Measurements from ENCODE around the gene CELA3A. TPM values are rescaled to one million over a fixed set of nuclear protein-coding genes. Genes with fewer than 3 reads are reported as not detected.

Gene CELA3A
- total and polyA plus RNA-seq, 4 donors: 0.06 to 0.23 TPM; not detected in 2

DNA sequence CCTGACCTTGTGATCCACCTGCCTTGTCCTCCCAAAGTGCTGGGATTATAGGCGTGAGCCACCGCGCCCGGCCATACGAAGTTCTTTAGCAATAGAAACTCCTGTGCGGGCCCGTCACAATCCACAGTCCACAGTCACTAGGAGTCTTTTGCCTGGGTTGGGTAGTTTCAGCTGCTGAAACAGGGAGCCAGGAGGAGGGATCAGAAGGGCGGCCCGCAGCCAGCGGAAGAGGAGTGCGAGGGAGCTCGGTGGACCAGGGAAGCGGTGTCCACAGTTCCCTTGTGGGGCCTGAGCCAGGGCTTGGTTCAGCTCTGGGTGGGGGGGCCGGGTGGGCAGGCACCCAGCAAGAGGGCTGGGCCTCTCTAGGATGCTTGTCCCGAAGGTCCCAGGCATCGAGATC lies 46.4 kb upstream of the CELA3A start:
- no peak overlapping the region for H3K27ac ChIP-seq (ENCODE audit: low read depth in 1 of 2, low read length in 2 of 2)

DNA sequence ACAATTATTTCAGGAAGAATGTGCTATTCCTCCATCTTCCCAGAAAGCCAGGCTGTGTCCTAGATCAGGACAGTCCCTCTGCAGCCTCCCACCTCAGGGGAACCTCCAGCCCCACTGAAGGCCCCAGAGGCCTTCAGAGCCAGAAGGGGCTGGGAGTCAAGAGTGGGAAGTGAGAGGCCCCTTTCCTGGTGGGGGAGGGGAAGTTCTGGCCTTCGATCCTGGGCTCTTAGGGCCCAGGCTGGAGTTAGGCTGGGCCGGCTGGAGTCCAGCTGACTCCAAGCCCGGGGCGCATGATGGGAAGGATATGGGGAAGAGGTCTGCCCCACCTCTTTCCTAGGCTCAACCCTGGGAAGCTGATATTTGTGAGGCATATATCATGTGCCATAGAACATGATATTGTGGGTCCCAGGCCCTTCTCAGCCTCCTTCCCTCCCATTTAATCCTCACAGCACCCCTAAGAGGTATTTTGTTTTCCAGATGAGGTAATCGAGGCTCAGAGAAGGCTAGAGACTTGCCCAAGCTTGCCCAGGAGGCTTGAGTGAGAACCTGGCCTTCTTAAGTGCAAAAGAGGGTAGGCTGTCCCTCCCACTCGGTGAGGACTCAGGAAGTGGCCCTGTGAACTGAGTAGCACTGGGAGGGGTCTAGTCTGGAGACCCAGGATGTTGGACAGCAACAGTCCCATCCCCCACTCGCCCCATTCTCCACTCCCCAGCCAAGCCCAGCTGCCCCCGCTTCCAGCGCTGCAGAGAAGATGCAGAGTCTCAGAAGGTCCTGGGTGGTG lies 45.8 kb upstream of the CELA3A start:
- Histone ChIP-seq H3K36me3 (ENCODE audit: control insufficient read depth in 4 of 4, insufficient read depth in 3 of 4, low read depth in 1 of 4, low read length in 3 of 4) (no peaks in the 10 kb centered on the region), H3K27me3 (ENCODE audit: control insufficient read depth in 4 of 4, insufficient read depth in 4 of 4, low read length in 3 of 4) (no peaks in the 10 kb centered on the region), H3K9ac (ENCODE audit: low read depth in 1 of 2, low read length in 2 of 2) (no peak overlapping the region), H3K4me3 (ENCODE audit: low read depth in 1 of 3, low read length in 3 of 3) (no peak overlapping the region), H3K27ac (ENCODE audit: low read depth in 1 of 2, low read length in 2 of 2) (no peak overlapping the region), H3K4me1 (ENCODE audit: control insufficient read depth in 4 of 4, insufficient read depth in 4 of 4, low read length in 3 of 4) (peaks cover 0 to 8% (median 0%) of the 10 kb centered on the region in 4 donors), H3K9me3 (ENCODE audit: control insufficient read depth in 4 of 4, low read length in 3 of 4) (no peaks in the 10 kb centered on the region)
- WGBS: 76% methylated on average over 9 of the region's 9 CpGs
- DNase-seq (ENCODE audit: low spot score): no peak
- TF ChIP-seq FOXA1 (IDR thresholded peaks at IDR 0.05) (no peak), GABPA (IDR thresholded peaks at IDR 0.05 in 1 of 2, conservative IDR thresholded peaks at IDR 0.05 in 1 of 2) (no peak), JUND (IDR thresholded peaks at IDR 0.05) (no peak), RAD21 (IDR thresholded peaks at IDR 0.05) (no peak), NR2F2 (IDR thresholded peaks at IDR 0.05) (no peak), TAF1 (conservative IDR thresholded peaks at IDR 0.05) (no peak), HNF4G (IDR thresholded peaks at IDR 0.05) (no peak), EGR1 (IDR thresholded peaks at IDR 0.05; ENCODE audit: low read depth in 2 of 2) (no peak), HNF4A (conservative IDR thresholded peaks at IDR 0.05) (no peak), FOXA2 (IDR thresholded peaks at IDR 0.05) (no peak), RXRA (IDR thresholded peaks at IDR 0.05) (no peak)
- TF ChIP-seq, protein P1, sequence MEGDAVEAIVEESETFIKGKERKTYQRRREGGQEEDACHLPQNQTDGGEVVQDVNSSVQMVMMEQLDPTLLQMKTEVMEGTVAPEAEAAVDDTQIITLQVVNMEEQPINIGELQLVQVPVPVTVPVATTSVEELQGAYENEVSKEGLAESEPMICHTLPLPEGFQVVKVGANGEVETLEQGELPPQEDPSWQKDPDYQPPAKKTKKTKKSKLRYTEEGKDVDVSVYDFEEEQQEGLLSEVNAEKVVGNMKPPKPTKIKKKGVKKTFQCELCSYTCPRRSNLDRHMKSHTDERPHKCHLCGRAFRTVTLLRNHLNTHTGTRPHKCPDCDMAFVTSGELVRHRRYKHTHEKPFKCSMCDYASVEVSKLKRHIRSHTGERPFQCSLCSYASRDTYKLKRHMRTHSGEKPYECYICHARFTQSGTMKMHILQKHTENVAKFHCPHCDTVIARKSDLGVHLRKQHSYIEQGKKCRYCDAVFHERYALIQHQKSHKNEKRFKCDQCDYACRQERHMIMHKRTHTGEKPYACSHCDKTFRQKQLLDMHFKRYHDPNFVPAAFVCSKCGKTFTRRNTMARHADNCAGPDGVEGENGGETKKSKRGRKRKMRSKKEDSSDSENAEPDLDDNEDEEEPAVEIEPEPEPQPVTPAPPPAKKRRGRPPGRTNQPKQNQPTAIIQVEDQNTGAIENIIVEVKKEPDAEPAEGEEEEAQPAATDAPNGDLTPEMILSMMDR (IDR thresholded peaks at IDR 0.05; ENCODE audit: low read depth, low read length, missing input control): no peak
- TF ChIP-seq, protein P2, sequence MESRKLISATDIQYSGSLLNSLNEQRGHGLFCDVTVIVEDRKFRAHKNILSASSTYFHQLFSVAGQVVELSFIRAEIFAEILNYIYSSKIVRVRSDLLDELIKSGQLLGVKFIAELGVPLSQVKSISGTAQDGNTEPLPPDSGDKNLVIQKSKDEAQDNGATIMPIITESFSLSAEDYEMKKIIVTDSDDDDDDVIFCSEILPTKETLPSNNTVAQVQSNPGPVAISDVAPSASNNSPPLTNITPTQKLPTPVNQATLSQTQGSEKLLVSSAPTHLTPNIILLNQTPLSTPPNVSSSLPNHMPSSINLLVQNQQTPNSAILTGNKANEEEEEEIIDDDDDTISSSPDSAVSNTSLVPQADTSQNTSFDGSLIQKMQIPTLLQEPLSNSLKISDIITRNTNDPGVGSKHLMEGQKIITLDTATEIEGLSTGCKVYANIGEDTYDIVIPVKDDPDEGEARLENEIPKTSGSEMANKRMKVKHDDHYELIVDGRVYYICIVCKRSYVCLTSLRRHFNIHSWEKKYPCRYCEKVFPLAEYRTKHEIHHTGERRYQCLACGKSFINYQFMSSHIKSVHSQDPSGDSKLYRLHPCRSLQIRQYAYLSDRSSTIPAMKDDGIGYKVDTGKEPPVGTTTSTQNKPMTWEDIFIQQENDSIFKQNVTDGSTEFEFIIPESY (IDR thresholded peaks at IDR 0.05): no peak
- TF ChIP-seq, protein P3, sequence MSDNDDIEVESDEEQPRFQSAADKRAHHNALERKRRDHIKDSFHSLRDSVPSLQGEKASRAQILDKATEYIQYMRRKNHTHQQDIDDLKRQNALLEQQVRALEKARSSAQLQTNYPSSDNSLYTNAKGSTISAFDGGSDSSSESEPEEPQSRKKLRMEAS (IDR thresholded peaks at IDR 0.05): no peak

More for the DNA sequence above, 46.4 kb upstream of the CELA3A start:
- peaks cover 0 to 8% (median 0%) of the 10 kb centered on the region in 4 donors for H3K4me1 ChIP-seq (ENCODE audit: control insufficient read depth in 4 of 4, insufficient read depth in 4 of 4, low read length in 3 of 4)
- no peaks in the 10 kb centered on the region for H3K36me3 ChIP-seq (ENCODE audit: control insufficient read depth in 4 of 4, insufficient read depth in 3 of 4, low read depth in 1 of 4, low read length in 3 of 4)
- 81% methylated on average over 16 of the region's 16 CpGs for WGBS
- no peak overlapping the region for H3K4me3 ChIP-seq (ENCODE audit: low read depth in 1 of 3, low read length in 3 of 3)
- DNase-seq (ENCODE audit: low spot score): no peak
- TF ChIP-seq, protein P4, sequence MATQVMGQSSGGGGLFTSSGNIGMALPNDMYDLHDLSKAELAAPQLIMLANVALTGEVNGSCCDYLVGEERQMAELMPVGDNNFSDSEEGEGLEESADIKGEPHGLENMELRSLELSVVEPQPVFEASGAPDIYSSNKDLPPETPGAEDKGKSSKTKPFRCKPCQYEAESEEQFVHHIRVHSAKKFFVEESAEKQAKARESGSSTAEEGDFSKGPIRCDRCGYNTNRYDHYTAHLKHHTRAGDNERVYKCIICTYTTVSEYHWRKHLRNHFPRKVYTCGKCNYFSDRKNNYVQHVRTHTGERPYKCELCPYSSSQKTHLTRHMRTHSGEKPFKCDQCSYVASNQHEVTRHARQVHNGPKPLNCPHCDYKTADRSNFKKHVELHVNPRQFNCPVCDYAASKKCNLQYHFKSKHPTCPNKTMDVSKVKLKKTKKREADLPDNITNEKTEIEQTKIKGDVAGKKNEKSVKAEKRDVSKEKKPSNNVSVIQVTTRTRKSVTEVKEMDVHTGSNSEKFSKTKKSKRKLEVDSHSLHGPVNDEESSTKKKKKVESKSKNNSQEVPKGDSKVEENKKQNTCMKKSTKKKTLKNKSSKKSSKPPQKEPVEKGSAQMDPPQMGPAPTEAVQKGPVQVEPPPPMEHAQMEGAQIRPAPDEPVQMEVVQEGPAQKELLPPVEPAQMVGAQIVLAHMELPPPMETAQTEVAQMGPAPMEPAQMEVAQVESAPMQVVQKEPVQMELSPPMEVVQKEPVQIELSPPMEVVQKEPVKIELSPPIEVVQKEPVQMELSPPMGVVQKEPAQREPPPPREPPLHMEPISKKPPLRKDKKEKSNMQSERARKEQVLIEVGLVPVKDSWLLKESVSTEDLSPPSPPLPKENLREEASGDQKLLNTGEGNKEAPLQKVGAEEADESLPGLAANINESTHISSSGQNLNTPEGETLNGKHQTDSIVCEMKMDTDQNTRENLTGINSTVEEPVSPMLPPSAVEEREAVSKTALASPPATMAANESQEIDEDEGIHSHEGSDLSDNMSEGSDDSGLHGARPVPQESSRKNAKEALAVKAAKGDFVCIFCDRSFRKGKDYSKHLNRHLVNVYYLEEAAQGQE (IDR thresholded peaks at IDR 0.05): no peak
- TF ChIP-seq RAD21 (IDR thresholded peaks at IDR 0.05) (no peak), RXRA (IDR thresholded peaks at IDR 0.05) (no peak), TAF1 (conservative IDR thresholded peaks at IDR 0.05) (no peak)
- TF ChIP-seq, protein P3 (IDR thresholded peaks at IDR 0.05): no peak
- no peak overlapping the region for H3K9ac ChIP-seq (ENCODE audit: low read depth in 1 of 2, low read length in 2 of 2)
- no peaks in the 10 kb centered on the region for H3K9me3 ChIP-seq (ENCODE audit: control insufficient read depth in 4 of 4, low read length in 3 of 4)
- H3K27me3 ChIP-seq (ENCODE audit: control insufficient read depth in 4 of 4, insufficient read depth in 4 of 4, low read length in 3 of 4): no peaks in the 10 kb centered on the region

All from liver (tissue), 9 donors.